Calu3 (cell line): ENCODE data around the gene YIF1A. TPM values are rescaled to one million over a fixed set of nuclear protein-coding genes. Genes with fewer than 3 reads are reported as not detected.

Experiments used
- BruUV-seq: library from RNA; stranded (reverse); fragments of 400-500 nt; replicated peaks from 2 replicates; lab custom pipeline; 2021; lab: Mats Ljungman, UMichigan
- CTCF ChIA-PET: fragments of 300-600 bp; sonication (Branson Sonifier 250); formaldehyde crosslinking; loops from one replicate; lab custom pipeline; 2022; ENCODE audit warnings: antibody characterized with exemption; lab: Charles Lee
- DNase-seq: peaks from one replicate; pipeline ENCODE4 v3.0.0; 2022
- H3K27ac Mint-ChIP-seq: one replicate; pipeline ENCODE4 v1.8.0; 2022; ENCODE audit warnings: mixed read lengths; ENCODE audit not compliant: unreplicated experiment
- H3K27me3 Mint-ChIP-seq: one replicate; pipeline ENCODE4 v1.8.0; 2022; ENCODE audit warnings: mixed read lengths; ENCODE audit not compliant: unreplicated experiment
- H3K36me3 Mint-ChIP-seq: one replicate; pipeline ENCODE4 v1.8.0; 2022; ENCODE audit warnings: mild to moderate bottlenecking, moderate library complexity, mixed read lengths; ENCODE audit not compliant: insufficient read depth, unreplicated experiment
- H3K4me1 Mint-ChIP-seq: one replicate; pipeline ENCODE4 v1.8.0; 2022; ENCODE audit warnings: mild to moderate bottlenecking, low read depth, mixed read lengths; ENCODE audit not compliant: unreplicated experiment
- H3K4me3 Mint-ChIP-seq: one replicate; pipeline ENCODE4 v1.8.0; 2022; ENCODE audit warnings: mild to moderate bottlenecking, low read depth, moderate library complexity, mixed read lengths; ENCODE audit not compliant: unreplicated experiment
- H3K9me3 Mint-ChIP-seq: one replicate; pipeline ENCODE4 v1.8.0; 2022; ENCODE audit warnings: low read depth, mixed read lengths; ENCODE audit not compliant: unreplicated experiment
- intact Hi-C: fragments of 100-400 bp; cut with micrococcal nuclease; formaldehyde crosslinking; loops from one replicate; pipeline ENCODE4 v1.10.0; 2022; ENCODE audit not compliant: unreplicated experiment
- total RNA-seq: library from RNA; stranded (reverse); gene quantifications from 2 replicates; pipeline ENCODE4 v1.2.3, GENCODE V29; 2022
- TF ChIP-seq, protein P1 (sequence below): fragments of 200-600 bp; IDR thresholded peaks from one replicate; pipeline ENCODE4 v1.8.0; 2022; ENCODE audit warnings: antibody characterized with exemption; ENCODE audit not compliant: unreplicated experiment

YIF1A gene
- total RNA-seq, 1 experiment from 2014 or later, result 98.8 TPM

DNA sequence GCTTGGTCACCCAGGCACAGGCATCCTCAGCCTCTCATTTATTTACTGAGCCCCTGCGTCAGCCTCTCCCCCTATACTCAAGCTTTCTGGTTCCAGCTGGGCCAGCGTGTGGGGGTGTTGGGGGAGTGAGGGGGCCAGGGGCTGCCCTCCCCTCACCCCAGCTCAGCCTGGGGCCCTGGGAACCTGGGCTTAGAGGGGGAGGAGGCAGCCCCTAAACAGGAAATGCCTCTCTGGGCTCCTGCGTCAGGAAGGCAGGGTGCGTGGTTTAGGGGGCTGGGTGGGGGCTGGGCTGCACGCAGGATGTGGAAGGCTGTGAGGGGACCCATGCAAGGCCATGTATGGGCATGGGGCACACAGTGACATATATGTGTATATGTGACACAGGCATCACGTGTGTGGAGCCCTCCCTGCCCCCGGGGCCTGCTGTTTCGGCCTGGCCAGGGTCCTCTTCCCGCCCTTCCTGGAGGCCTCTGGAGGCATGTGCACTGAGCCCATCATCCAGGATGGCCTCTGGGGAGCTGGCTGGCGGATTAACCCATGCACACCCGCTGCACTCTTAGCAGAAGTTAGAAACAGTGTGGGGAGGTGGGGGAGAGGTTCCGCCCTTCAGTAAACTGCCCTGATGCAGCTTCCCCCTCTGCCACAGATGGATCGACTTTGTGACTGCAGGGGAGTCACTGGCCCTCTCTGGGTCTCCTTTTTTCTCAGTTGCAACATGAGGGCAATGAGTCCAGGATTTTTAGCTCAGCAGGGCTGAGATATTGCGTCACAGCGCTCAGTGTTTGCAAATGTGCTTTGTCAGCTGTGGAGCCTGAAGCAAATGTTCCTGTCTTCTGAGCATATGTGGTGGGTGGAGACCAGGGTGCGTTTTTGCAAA is 29.0 kb upstream of the YIF1A start:
- no TSS peak for BruUV-seq
- no peak for DNase-seq
- intact Hi-C loops, result no loop called here
- Mint-ChIP-seq H3K9me3 (peaks cover 6% of the 10 kb centered on the region), H3K4me1 (no peaks in the 10 kb centered on the region), H3K27ac (no peak overlapping the region), H3K27me3 (peaks cover 57% of the 10 kb centered on the region), H3K36me3 (peaks cover 10% of the 10 kb centered on the region), H3K4me3 (no peak overlapping the region)
- TF ChIP-seq, protein P1, sequence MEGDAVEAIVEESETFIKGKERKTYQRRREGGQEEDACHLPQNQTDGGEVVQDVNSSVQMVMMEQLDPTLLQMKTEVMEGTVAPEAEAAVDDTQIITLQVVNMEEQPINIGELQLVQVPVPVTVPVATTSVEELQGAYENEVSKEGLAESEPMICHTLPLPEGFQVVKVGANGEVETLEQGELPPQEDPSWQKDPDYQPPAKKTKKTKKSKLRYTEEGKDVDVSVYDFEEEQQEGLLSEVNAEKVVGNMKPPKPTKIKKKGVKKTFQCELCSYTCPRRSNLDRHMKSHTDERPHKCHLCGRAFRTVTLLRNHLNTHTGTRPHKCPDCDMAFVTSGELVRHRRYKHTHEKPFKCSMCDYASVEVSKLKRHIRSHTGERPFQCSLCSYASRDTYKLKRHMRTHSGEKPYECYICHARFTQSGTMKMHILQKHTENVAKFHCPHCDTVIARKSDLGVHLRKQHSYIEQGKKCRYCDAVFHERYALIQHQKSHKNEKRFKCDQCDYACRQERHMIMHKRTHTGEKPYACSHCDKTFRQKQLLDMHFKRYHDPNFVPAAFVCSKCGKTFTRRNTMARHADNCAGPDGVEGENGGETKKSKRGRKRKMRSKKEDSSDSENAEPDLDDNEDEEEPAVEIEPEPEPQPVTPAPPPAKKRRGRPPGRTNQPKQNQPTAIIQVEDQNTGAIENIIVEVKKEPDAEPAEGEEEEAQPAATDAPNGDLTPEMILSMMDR, result no peak
- CTCF ChIA-PET, result interaction anchor here (0.6 kb wide), 1 partner anchor 234 kb away, joined by 4 read pairs; no protein-coding TSS in a partner anchor

DNA sequence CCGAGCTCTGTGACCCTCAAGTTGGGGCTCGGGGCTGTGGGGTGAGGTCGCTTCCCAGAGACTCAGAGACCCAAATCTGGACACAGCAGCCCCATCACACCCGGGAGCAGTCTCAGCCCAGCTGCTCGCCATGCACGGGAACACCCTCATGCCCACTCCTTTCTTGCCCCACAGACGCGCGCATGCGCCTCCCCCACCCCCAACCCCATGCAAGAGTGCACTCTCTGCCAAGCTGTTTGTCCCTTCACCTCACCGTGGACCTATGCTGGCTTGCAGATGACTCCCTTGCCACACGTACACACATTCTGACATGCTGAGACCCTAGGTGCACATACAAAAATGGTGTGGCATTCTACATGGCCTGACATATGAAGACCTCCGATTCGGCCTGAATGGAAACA is 28.4 kb upstream of the YIF1A start:
- H3K4me3 Mint-ChIP-seq, result no peak overlapping the region
- intact Hi-C loops, result no loop called here
- H3K27ac Mint-ChIP-seq, result no peak overlapping the region

DNA sequence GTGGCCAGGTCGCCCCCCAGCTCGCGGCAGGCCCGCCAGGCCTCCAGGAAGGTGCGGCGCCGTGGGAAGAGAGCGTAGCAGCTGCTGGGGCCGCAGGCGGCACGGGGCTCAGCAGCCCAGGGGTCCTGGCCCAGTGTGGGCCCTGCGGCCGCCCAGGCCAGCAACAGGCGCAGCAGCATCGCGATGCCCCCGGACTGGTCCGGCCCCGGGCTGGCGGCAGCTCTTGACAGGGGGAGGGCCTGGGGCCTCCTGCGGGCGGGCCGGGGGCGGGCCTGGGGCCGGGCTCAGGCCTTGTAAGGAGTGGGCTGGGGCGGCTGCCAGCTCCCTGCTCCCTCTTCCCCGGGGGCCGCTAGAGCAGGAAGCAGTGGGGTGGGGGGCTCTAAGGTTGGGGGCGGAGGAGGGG is 27.9 kb upstream of the YIF1A start, which contains the start of gene CD248:
TSS of gene CD248 (minus strand) at position 196 of the 403 bp plus-strand sequence. CDS start at position 179, 17 bp downstream.
- H3K4me1 Mint-ChIP-seq, result peaks cover 4% of the 10 kb centered on the region
- TF ChIP-seq, protein P1, result no peak
- CTCF ChIA-PET, result interaction anchor here (0.6 to 0.9 kb wide), 2 partner anchors 23 to 122 kb away, joined by 3 to 4 read pairs; partner anchors contain the start of gene MRPL11
- H3K27me3 Mint-ChIP-seq, result peaks cover 46% of the 10 kb centered on the region
- no peak within 1 kb of the TSS for H3K4me3 Mint-ChIP-seq
- H3K27ac Mint-ChIP-seq, result no peak within 1 kb of the TSS
- no peak for DNase-seq
- intact Hi-C loops, result no loop called here
- peaks cover 6% of the 10 kb centered on the region for H3K9me3 Mint-ChIP-seq
- BruUV-seq, result no TSS peak
- peaks cover 21% of the 10 kb centered on the region for H3K36me3 Mint-ChIP-seq

More for the DNA sequence above, 28.4 kb upstream of the YIF1A start:
- Mint-ChIP-seq H3K27me3 (peaks cover 51% of the 10 kb centered on the region), H3K4me1 (no peaks in the 10 kb centered on the region), H3K36me3 (peaks cover 16% of the 10 kb centered on the region), H3K9me3 (peaks cover 6% of the 10 kb centered on the region)
- no peak for DNase-seq
- no TSS peak for BruUV-seq
- CTCF ChIA-PET, result interaction anchor here (0.6 to 0.9 kb wide), 2 partner anchors 121 to 235 kb away, joined by 4 read pairs; partner anchors contain the start of gene MRPL11
- TF ChIP-seq, protein P1, result no peak

DNA sequence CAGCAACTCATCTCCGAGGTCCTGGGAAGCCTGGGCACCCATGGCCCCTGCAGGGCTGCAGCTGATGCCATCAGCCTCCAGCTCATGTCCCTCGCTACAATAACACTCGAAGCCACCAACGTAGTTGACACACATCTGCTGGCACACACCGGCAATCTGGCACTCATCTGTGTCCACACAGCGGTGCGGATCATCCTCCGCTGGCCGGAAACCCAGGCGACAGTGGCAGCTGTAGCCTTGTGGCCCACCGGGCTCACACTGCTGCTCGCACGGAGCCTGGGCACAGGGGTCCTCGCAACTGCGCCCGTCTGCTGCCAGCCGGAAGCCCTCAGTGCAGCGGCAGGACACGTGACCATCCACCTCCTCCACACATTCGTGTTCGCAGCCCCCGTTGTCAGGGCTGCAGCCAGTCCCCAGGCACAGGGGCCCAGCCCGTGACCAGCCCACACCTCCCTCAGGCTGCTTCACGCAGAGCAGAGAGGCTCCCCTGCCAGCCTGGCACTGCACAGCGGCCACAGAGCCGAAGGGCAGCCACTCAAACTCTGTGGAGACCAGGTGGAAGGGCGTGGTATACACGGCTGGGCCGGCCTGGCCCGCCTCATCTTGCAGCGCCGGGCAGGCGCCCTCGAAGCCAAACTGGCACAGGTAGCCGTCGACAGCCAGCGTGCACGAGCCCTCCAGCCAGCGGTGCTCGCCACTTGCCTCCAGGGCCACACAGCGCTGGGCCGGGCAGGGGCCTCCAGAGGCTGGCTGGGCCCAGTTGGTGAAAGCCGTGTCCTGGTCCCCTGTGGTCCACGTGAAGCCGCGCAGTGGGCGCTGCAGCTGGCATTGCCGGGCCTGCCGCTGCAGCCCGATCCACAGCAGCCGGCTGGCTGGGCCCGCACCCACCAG is 27.2 kb upstream of the YIF1A start:
- Mint-ChIP-seq H3K4me1 (peaks cover 9% of the 10 kb centered on the region), H3K27ac (no peak overlapping the region), H3K9me3 (peaks cover 6% of the 10 kb centered on the region), H3K4me3 (no peak overlapping the region), H3K36me3 (peaks cover 24% of the 10 kb centered on the region), H3K27me3 (peaks cover 45% of the 10 kb centered on the region)
- CTCF ChIA-PET, result interaction anchor here (0.6 to 0.9 kb wide), 2 partner anchors 23 to 123 kb away, joined by 3 to 4 read pairs; partner anchors contain the start of gene MRPL11
- no TSS peak for BruUV-seq
- intact Hi-C loops, result no loop called here
- DNase-seq, result no peak
- TF ChIP-seq, protein P1, result no peak
